Measurements from ENCODE around the gene NDUFB6. TPM values are rescaled to one million over a fixed set of nuclear protein-coding genes. Genes with fewer than 3 reads are reported as not detected.
"Not testable (repeated sequence)": the region's sequence is repeated elsewhere in the genome, so short reads cannot be mapped to it uniquely, and the experiment has no call there.

NDUFB6 gene
- total and polyA plus RNA-seq, 10 of the 15 experiments (the other 5 are each of a cell fraction or from before 2014, with no cell fraction given): 26.3 to 269 (median 61.4) TPM

GRCh38 chr9:32550150-32550561, 22.8 kb downstream of the NDUFB6 start:
- DNase-seq (ENCODE audit: low read depth, low spot score) (no peak), FAIRE-seq (no peak), ATAC-seq (no peak)
- ChIA-PET CTCF (interaction anchor here (0.7 to 4.6 kb wide), 8 partner anchors 16 to 172 kb away, joined by 3 to 48 read pairs (median 6); partner anchors contain the start of genes NDUFB6 and RIGI), SMC1A (ENCODE audit: uncharacterized antibody, unreplicated experiment) (interaction anchor here (0.7 to 4.0 kb wide), 6 partner anchors 9 to 171 kb away, joined by 3 to 29 read pairs (median 3); partner anchors contain the start of genes NDUFB6 and RIGI), RAD21 (ENCODE audit: unreplicated experiment) (interaction anchor here (0.7 to 4.7 kb wide), 7 partner anchors 23 to 476 kb away, joined by 3 to 51 read pairs (median 5); partner anchors contain the start of genes NDUFB6 and RIGI), POLR2A (interaction anchor here (0.8 to 2.8 kb wide), 7 partner anchors 8 to 474 kb away, joined by 3 to 19 read pairs (median 4); partner anchors contain the start of genes DNAJA1 and RIGI)
- in situ Hi-C loops (cut with MboI): no loop called here
- intact Hi-C loops (cut with micrococcal nuclease; ENCODE audit: unreplicated experiment): no loop called here
- Histone ChIP-seq H3K9me3 (replicated peaks; ENCODE audit: control insufficient read depth, insufficient read depth, low read length) (no peaks in the 10 kb centered on the region; the same call in 2 of the 3 replicates), H3K79me2 (ENCODE audit: control insufficient read depth, insufficient read depth, low read length) (peaks cover 62% of the 10 kb centered on the region), H4K20me1 (ENCODE audit: control insufficient read depth, insufficient read depth) (no peaks in the 10 kb centered on the region), H3K4me3 (peak overlapping the region; percentile 83), H3K27ac (ENCODE audit: control insufficient read depth, insufficient read depth) (peak overlapping the region; percentile 57), H3K27me3 (replicated peaks in 1 of 2; ENCODE audit: control insufficient read depth in 2 of 2, insufficient read depth in 2 of 2, low read length in 1 of 2) (no peaks in the 10 kb centered on the region), H3K4me2 (ENCODE audit: control insufficient read depth, insufficient read depth) (peak overlapping the region; percentile 82), H3K4me1 (ENCODE audit: control insufficient read depth, insufficient read depth, low read length) (peaks cover 8% of the 10 kb centered on the region), H3K36me3 (ENCODE audit: control insufficient read depth in 2 of 2, insufficient read depth in 2 of 2, low read length in 1 of 2) (0 out of 4 replicates have a peak, but pooled peaks cover 0 to 3% of the 10 kb centered on the region in 2 experiments), H2AFZ (ENCODE audit: control insufficient read depth, low read depth, low read length) (peak overlapping the region; percentile 22), H3K9ac (ENCODE audit: control insufficient read depth, insufficient read depth, low read length) (peak overlapping the region; percentile 71)
- TF ChIP-seq, protein P1, sequence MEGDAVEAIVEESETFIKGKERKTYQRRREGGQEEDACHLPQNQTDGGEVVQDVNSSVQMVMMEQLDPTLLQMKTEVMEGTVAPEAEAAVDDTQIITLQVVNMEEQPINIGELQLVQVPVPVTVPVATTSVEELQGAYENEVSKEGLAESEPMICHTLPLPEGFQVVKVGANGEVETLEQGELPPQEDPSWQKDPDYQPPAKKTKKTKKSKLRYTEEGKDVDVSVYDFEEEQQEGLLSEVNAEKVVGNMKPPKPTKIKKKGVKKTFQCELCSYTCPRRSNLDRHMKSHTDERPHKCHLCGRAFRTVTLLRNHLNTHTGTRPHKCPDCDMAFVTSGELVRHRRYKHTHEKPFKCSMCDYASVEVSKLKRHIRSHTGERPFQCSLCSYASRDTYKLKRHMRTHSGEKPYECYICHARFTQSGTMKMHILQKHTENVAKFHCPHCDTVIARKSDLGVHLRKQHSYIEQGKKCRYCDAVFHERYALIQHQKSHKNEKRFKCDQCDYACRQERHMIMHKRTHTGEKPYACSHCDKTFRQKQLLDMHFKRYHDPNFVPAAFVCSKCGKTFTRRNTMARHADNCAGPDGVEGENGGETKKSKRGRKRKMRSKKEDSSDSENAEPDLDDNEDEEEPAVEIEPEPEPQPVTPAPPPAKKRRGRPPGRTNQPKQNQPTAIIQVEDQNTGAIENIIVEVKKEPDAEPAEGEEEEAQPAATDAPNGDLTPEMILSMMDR (IDR thresholded peaks at IDR 0.05 in 2 of 3, conservative IDR thresholded peaks at IDR 0.05 in 1 of 3; ENCODE audit: control insufficient read depth in 2 of 3, extremely low read depth in 1 of 3, insufficient read depth in 1 of 3, low read depth in 3 of 3, low read length in 3 of 3): peak in 1 of 3 experiments; percentile 11; a peak in 1 of 6 replicates
- TF ChIP-seq RAD21 (IDR thresholded peaks at IDR 0.05; ENCODE audit: insufficient read depth, low read depth, low read length): no peak
- TSS peak; percentile 38 for BruUV-seq (replicated peaks)
- WGBS (ENCODE audit: insufficient coverage, insufficient replicate concordance, low lambda C conversion rate, missing lambda C conversion rate): 1% methylated on average over 10 of the region's 10 CpGs

DNA sequence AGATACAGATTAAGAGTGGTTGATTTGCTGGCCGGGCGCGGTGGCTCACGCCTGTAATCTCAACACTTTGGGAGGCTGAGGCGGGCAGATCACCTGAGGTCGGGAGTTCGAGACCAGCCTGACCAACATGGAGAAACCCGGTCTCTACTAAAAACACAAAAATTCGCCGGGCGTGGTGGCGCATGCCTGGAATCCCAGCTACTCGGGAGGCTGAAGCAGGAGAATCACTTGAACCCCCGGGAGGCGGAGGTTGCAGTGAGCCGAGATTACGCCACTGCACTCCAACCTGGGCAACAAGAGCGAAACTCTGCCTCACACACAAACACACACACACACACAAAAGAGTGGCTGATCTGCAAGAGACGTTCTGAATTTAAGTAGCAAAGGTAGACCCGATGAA, 24.7 kb downstream of the NDUFB6 start:
- H4K20me1 ChIP-seq (ENCODE audit: control insufficient read depth, insufficient read depth); H3K4me3 ChIP-seq; FAIRE-seq; intact Hi-C loops (cut with micrococcal nuclease; ENCODE audit: unreplicated experiment); H3K27me3 ChIP-seq (replicated peaks in 1 of 2; ENCODE audit: control insufficient read depth in 2 of 2, insufficient read depth in 2 of 2, low read length in 1 of 2); SMC1A ChIA-PET (ENCODE audit: uncharacterized antibody, unreplicated experiment); BruUV-seq (replicated peaks); H2AFZ ChIP-seq (ENCODE audit: control insufficient read depth, low read depth, low read length); in situ Hi-C loops (cut with MboI); H3K4me2 ChIP-seq (ENCODE audit: control insufficient read depth, insufficient read depth); H3K4me1 ChIP-seq (ENCODE audit: control insufficient read depth, insufficient read depth, low read length); H3K9ac ChIP-seq (ENCODE audit: control insufficient read depth, insufficient read depth, low read length); ATAC-seq; DNase-seq (ENCODE audit: low read depth, low spot score); H3K9me3 ChIP-seq (replicated peaks; ENCODE audit: control insufficient read depth, insufficient read depth, low read length); H3K27ac ChIP-seq (ENCODE audit: control insufficient read depth, insufficient read depth): not testable (repeated sequence)
- Histone ChIP-seq H3K79me2 (ENCODE audit: control insufficient read depth, insufficient read depth, low read length) (peaks cover 66% of the 10 kb centered on the region), H3K36me3 (ENCODE audit: control insufficient read depth in 2 of 2, insufficient read depth in 2 of 2, low read length in 1 of 2) (peaks cover 0 to 11% of the 10 kb centered on the region in 2 experiments; a peak in 2 of 4 replicates)
- 97% methylated on average over 20 of the region's 20 CpGs for WGBS (ENCODE audit: insufficient coverage, insufficient replicate concordance, low lambda C conversion rate, missing lambda C conversion rate)
- ChIA-PET POLR2A (interaction anchor here (0.7 kb wide), 1 partner anchor 8 kb away, joined by 4 read pairs; no protein-coding TSS in a partner anchor), CTCF (interaction anchor here (1.2 to 3.1 kb wide), 2 partner anchors 26 to 170 kb away, joined by 3 to 22 read pairs; no protein-coding TSS in a partner anchor), RAD21 (ENCODE audit: unreplicated experiment) (interaction anchor here (3.8 kb wide), 1 partner anchor 22 kb away, joined by 23 read pairs; the partner anchor contains the start of gene RIGI)

All from GM12878 (cell line).